ENCODE measurements around the gene CDHR5. TPM values are rescaled to one million over a fixed set of nuclear protein-coding genes. Genes with fewer than 3 reads are reported as not detected.
"Not testable (repeated sequence)": the region's sequence is repeated elsewhere in the genome, so short reads cannot be mapped to it uniquely, and the experiment has no call there.

The CDHR5 gene
- total RNA-seq, 2 experiments from 2014 or later = not detected

GRCh38 chr11:659532-660085, 34.9 kb upstream of the CDHR5 start:
- DNase-seq = no peak
- no peak overlapping the region for H3K27ac Mint-ChIP-seq
- no peak for ATAC-seq
- no peak overlapping the region for H3K4me3 Mint-ChIP-seq
- no peaks in the 10 kb centered on the region for H3K27me3 Mint-ChIP-seq
- intact Hi-C loops (cut with micrococcal nuclease) = no loop called here
- H3K4me1 Mint-ChIP-seq (ENCODE audit: low read depth) = no peaks in the 10 kb centered on the region
- CTCF ChIA-PET = interaction anchor here (1.6 kb wide), 1 partner anchor 64 kb away, joined by 7 read pairs; no protein-coding TSS in a partner anchor
- TF ChIP-seq CTCF (IDR thresholded peaks at IDR 0.05) = no peak
- no peaks in the 10 kb centered on the region for H3K9me3 Mint-ChIP-seq
- POLR2A ChIA-PET = interaction anchor here (0.6 kb wide), 1 partner anchor 129 kb away, joined by 3 read pairs; no protein-coding TSS in a partner anchor
- peaks cover 7% of the 10 kb centered on the region for H3K36me3 Mint-ChIP-seq (ENCODE audit: low read depth)

GRCh38 chr11:657691-658126, 33.0 kb upstream of the CDHR5 start:
- H3K4me1 Mint-ChIP-seq (ENCODE audit: low read depth) = no peaks in the 10 kb centered on the region
- peaks cover 9% of the 10 kb centered on the region for H3K36me3 Mint-ChIP-seq (ENCODE audit: low read depth)
- CTCF ChIA-PET = no interaction called here
- no peaks in the 10 kb centered on the region for H3K9me3 Mint-ChIP-seq
- intact Hi-C loops (cut with micrococcal nuclease) = no loop called here
- no peaks in the 10 kb centered on the region for H3K27me3 Mint-ChIP-seq
- H3K4me3 Mint-ChIP-seq = no peak overlapping the region
- ATAC-seq (no peak), DNase-seq (no peak)
- POLR2A ChIA-PET = no interaction called here
- no peak overlapping the region for H3K27ac Mint-ChIP-seq
- TF ChIP-seq CTCF (IDR thresholded peaks at IDR 0.05) = no peak

GRCh38 chr11:656866-657265, 32.1 kb upstream of the CDHR5 start:
- H3K4me3 Mint-ChIP-seq = no peak overlapping the region
- DNase-seq = no peak
- ChIA-PET CTCF (no interaction called here), POLR2A (interaction anchor here (0.6 kb wide), 1 partner anchor 151 kb away, joined by 3 read pairs; no protein-coding TSS in a partner anchor)
- TF ChIP-seq CTCF (IDR thresholded peaks at IDR 0.05) = no peak
- no peaks in the 10 kb centered on the region for H3K4me1 Mint-ChIP-seq (ENCODE audit: low read depth)
- ATAC-seq = no peak
- intact Hi-C loops (cut with micrococcal nuclease) = no loop called here
- no peak overlapping the region for H3K27ac Mint-ChIP-seq
- H3K27me3 Mint-ChIP-seq = no peaks in the 10 kb centered on the region
- no peaks in the 10 kb centered on the region for H3K9me3 Mint-ChIP-seq
- peaks cover 7% of the 10 kb centered on the region for H3K36me3 Mint-ChIP-seq (ENCODE audit: low read depth)

DNA sequence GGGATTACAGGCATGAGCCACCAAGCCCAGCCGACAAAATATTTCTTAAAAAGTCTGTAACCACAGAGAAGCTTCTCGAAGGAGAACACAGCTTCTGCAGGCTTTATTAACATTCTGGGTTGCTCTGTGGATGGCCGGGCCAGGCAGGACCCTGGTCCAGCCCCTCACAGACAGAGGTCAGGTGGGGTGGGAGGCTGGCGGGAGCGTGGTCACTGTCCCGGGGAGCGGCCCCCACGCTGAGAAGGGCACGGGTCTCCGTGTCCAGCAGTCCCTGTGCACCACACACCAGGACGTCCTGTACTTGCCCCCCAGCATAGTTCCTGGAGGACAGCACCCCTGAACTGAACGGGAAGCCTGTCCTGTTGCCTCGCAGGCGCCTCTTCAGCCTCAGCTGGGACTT, 31.7 kb upstream of the CDHR5 start:
- DNase-seq = no peak
- H3K9me3 Mint-ChIP-seq = no peaks in the 10 kb centered on the region
- H3K27me3 Mint-ChIP-seq = no peaks in the 10 kb centered on the region
- no peaks in the 10 kb centered on the region for H3K4me1 Mint-ChIP-seq (ENCODE audit: low read depth)
- no peak for ATAC-seq
- CTCF ChIA-PET = no interaction called here
- H3K36me3 Mint-ChIP-seq (ENCODE audit: low read depth) = peaks cover 10% of the 10 kb centered on the region
- no peak overlapping the region for H3K4me3 Mint-ChIP-seq
- POLR2A ChIA-PET = interaction anchor here (0.6 kb wide), 1 partner anchor 151 kb away, joined by 3 read pairs; no protein-coding TSS in a partner anchor
- intact Hi-C loops (cut with micrococcal nuclease) = no loop called here
- H3K27ac Mint-ChIP-seq = no peak overlapping the region
- no peak for TF ChIP-seq CTCF (IDR thresholded peaks at IDR 0.05)

DNA sequence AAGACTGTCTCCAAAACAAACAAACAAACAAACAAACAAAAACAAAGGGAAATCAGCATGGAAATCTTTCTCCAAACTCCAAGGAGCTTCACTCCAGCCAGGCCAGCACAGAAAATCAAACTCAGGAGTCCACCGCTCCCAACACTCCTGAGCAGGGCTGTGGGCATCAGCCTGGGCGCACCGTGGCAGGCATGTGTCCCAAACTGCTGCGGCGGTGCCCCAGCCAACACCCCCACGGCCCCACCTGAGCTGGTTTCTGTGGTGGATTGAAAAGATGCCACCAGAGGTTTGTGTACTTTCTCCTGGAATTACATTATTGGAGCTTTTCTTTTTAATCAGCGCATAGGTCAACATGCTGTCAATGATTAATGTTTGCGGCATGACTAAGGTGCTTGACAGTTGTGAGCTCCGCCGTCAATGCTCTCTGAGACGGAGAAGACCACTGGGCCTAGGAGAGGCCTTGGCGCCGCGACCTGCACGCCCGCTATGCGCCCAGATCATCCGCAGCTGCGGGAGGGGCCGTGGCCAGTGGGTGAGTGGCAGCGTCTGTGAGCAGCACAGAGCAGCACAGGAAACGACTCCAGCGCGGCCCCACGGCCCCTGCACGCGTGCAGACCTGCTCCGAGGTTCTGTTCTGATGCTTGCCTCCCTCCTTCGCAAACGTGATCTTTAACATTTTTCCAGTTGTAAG, 30.4 kb upstream of the CDHR5 start:
- no peaks in the 10 kb centered on the region for H3K27me3 Mint-ChIP-seq
- no peak for ATAC-seq

GRCh38 chr11:654444-654843, 29.7 kb upstream of the CDHR5 start:
- CTCF ChIA-PET; intact Hi-C loops (cut with micrococcal nuclease); H3K9me3 Mint-ChIP-seq; H3K4me3 Mint-ChIP-seq; H3K27ac Mint-ChIP-seq; H3K4me1 Mint-ChIP-seq (ENCODE audit: low read depth); H3K27me3 Mint-ChIP-seq; POLR2A ChIA-PET; DNase-seq; ATAC-seq: not testable (repeated sequence)
- H3K36me3 Mint-ChIP-seq (ENCODE audit: low read depth) = peaks cover 14% of the 10 kb centered on the region

More for the DNA sequence above, 30.4 kb upstream of the CDHR5 start:
- no peaks in the 10 kb centered on the region for H3K9me3 Mint-ChIP-seq
- DNase-seq = no peak
- ChIA-PET CTCF (no interaction called here), POLR2A (interaction anchor here (0.6 kb wide), 1 partner anchor 45 kb away, joined by 3 read pairs; no protein-coding TSS in a partner anchor)
- H3K36me3 Mint-ChIP-seq (ENCODE audit: low read depth) = peaks cover 11% of the 10 kb centered on the region
- no peak overlapping the region for H3K27ac Mint-ChIP-seq
- intact Hi-C loops (cut with micrococcal nuclease) = no loop called here
- no peak overlapping the region for H3K4me3 Mint-ChIP-seq
- no peak for TF ChIP-seq CTCF (IDR thresholded peaks at IDR 0.05)
- no peaks in the 10 kb centered on the region for H3K4me1 Mint-ChIP-seq (ENCODE audit: low read depth)

All from activated CD8-positive, alpha-beta T cell treated with anti-CD3 and anti-CD28 coated beads for 36 hours (primary cell).